Measurements from ENCODE around the gene CNOT4.

GRCh38 chr7:135333946-135334345 lies 176.0 kb downstream of the CNOT4 start:
- TF ChIP-seq TAF1 (IDR thresholded peaks at IDR 0.05; ENCODE audit: low read depth) (no peak), YY1 (IDR thresholded peaks at IDR 0.05; ENCODE audit: low read depth) (no peak), EP300 (IDR thresholded peaks at IDR 0.05; ENCODE audit: borderline replicate concordance) (no peak), TCF12 (IDR thresholded peaks at IDR 0.05; ENCODE audit: low read depth) (no peak), CREB1 (IDR thresholded peaks at IDR 0.05; ENCODE audit: low read depth) (no peak), CEBPB (IDR thresholded peaks at IDR 0.05) (no peak), RAD21 (IDR thresholded peaks at IDR 0.05; ENCODE audit: low read depth) (no peak), FOXM1 (IDR thresholded peaks at IDR 0.05; ENCODE audit: borderline replicate concordance, low read depth) (no peak), TEAD4 (IDR thresholded peaks at IDR 0.05) (no peak), NFIC (IDR thresholded peaks at IDR 0.05) (no peak), EGR1 (IDR thresholded peaks at IDR 0.05) (no peak)
- TF ChIP-seq, protein P1, sequence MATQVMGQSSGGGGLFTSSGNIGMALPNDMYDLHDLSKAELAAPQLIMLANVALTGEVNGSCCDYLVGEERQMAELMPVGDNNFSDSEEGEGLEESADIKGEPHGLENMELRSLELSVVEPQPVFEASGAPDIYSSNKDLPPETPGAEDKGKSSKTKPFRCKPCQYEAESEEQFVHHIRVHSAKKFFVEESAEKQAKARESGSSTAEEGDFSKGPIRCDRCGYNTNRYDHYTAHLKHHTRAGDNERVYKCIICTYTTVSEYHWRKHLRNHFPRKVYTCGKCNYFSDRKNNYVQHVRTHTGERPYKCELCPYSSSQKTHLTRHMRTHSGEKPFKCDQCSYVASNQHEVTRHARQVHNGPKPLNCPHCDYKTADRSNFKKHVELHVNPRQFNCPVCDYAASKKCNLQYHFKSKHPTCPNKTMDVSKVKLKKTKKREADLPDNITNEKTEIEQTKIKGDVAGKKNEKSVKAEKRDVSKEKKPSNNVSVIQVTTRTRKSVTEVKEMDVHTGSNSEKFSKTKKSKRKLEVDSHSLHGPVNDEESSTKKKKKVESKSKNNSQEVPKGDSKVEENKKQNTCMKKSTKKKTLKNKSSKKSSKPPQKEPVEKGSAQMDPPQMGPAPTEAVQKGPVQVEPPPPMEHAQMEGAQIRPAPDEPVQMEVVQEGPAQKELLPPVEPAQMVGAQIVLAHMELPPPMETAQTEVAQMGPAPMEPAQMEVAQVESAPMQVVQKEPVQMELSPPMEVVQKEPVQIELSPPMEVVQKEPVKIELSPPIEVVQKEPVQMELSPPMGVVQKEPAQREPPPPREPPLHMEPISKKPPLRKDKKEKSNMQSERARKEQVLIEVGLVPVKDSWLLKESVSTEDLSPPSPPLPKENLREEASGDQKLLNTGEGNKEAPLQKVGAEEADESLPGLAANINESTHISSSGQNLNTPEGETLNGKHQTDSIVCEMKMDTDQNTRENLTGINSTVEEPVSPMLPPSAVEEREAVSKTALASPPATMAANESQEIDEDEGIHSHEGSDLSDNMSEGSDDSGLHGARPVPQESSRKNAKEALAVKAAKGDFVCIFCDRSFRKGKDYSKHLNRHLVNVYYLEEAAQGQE (IDR thresholded peaks at IDR 0.05; ENCODE audit: low read depth) = no peak
- TF ChIP-seq, protein P2, sequence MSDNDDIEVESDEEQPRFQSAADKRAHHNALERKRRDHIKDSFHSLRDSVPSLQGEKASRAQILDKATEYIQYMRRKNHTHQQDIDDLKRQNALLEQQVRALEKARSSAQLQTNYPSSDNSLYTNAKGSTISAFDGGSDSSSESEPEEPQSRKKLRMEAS (IDR thresholded peaks at IDR 0.05) = no peak
